ENCODE measurements around the gene C8A.

C8A gene

DNA sequence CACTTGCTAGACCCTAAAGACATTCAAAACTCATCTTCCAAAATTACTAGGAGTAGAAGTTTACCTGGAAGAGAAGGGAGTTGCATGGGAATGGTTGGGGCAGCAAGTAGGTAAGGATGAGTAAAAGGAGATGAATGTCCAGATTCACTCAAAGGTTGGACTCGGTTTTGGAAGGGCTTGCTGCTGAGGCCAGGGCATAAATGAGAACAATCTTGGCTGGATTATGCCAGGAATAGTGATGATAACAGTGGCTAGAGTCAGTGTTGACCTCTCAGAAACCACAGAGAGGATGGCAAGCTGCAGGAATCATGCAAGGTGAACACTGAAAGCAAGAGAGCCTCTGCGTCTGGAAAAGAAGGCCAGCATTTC, 43.4 kb downstream of the C8A start:
- no peak for TF ChIP-seq SIN3A (IDR thresholded peaks at IDR 0.05; ENCODE audit: borderline replicate concordance, insufficient read depth, low read length)
- no peak for TF ChIP-seq FOXP2 (optimal IDR thresholded peaks at IDR 0.05; ENCODE audit: borderline replicate concordance, extremely low read depth, extremely low read length, insufficient read depth)
- no peak for TF ChIP-seq TAF1 (IDR thresholded peaks at IDR 0.05; ENCODE audit: borderline replicate concordance, insufficient read depth, low read length)
- TF ChIP-seq POLR2AphosphoS5 (IDR thresholded peaks at IDR 0.05; ENCODE audit: low read depth, low read length) = no peak
- TF ChIP-seq, protein P1, sequence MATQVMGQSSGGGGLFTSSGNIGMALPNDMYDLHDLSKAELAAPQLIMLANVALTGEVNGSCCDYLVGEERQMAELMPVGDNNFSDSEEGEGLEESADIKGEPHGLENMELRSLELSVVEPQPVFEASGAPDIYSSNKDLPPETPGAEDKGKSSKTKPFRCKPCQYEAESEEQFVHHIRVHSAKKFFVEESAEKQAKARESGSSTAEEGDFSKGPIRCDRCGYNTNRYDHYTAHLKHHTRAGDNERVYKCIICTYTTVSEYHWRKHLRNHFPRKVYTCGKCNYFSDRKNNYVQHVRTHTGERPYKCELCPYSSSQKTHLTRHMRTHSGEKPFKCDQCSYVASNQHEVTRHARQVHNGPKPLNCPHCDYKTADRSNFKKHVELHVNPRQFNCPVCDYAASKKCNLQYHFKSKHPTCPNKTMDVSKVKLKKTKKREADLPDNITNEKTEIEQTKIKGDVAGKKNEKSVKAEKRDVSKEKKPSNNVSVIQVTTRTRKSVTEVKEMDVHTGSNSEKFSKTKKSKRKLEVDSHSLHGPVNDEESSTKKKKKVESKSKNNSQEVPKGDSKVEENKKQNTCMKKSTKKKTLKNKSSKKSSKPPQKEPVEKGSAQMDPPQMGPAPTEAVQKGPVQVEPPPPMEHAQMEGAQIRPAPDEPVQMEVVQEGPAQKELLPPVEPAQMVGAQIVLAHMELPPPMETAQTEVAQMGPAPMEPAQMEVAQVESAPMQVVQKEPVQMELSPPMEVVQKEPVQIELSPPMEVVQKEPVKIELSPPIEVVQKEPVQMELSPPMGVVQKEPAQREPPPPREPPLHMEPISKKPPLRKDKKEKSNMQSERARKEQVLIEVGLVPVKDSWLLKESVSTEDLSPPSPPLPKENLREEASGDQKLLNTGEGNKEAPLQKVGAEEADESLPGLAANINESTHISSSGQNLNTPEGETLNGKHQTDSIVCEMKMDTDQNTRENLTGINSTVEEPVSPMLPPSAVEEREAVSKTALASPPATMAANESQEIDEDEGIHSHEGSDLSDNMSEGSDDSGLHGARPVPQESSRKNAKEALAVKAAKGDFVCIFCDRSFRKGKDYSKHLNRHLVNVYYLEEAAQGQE (IDR thresholded peaks at IDR 0.05; ENCODE audit: insufficient read depth in 1 of 2, low read depth in 2 of 2, low read length in 2 of 2) = no peak

DNA sequence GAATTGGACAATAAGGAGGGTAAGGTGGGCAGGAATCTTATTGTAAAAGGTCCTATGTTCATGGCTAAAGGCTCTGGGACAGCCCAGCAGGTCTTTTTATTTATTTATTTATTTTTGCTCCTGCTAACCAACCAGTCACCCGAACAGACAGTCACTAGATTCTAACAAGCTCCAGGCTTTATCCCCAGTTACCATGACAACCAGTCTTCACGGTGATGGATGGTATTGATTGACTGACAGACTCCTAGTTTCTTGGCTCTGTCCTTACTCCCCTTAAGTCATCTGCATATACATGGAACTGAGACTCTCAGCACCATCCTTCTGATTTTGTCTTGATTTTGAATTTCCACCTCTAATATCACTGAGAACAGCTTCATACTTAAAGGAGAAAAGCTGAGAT, 44.3 kb downstream of the C8A start:
- TF ChIP-seq, protein P1 (IDR thresholded peaks at IDR 0.05; ENCODE audit: insufficient read depth in 1 of 2, low read depth in 2 of 2, low read length in 2 of 2) = no peak
- no peak for TF ChIP-seq FOXP2 (optimal IDR thresholded peaks at IDR 0.05; ENCODE audit: borderline replicate concordance, extremely low read depth, extremely low read length, insufficient read depth)
- no peak for TF ChIP-seq TAF1 (IDR thresholded peaks at IDR 0.05; ENCODE audit: borderline replicate concordance, insufficient read depth, low read length)
- no peak for TF ChIP-seq POLR2AphosphoS5 (IDR thresholded peaks at IDR 0.05; ENCODE audit: low read depth, low read length)
- TF ChIP-seq SIN3A (IDR thresholded peaks at IDR 0.05; ENCODE audit: borderline replicate concordance, insufficient read depth, low read length) = no peak

DNA sequence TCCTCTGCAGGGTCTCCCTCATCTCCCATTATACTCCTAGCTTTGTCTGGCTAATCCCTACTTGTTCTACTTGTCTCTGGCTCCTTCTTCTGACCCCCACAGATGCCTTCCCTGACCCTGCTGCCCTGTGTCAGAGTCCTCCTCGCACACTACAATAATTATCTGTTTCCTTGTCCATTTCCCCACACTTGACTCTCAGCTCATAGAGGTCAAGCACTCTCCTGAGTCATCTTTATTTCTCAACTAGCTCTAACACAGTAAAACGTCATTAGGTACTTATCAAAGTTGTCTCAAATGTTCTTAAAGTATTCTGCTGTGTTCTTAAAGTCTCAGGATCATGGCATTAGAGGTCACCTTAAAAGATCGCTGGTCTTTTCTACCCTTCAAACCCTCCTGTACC, 47.1 kb downstream of the C8A start:
- TF ChIP-seq POLR2AphosphoS5 (IDR thresholded peaks at IDR 0.05; ENCODE audit: low read depth, low read length) = no peak
- no peak for TF ChIP-seq FOXP2 (optimal IDR thresholded peaks at IDR 0.05; ENCODE audit: borderline replicate concordance, extremely low read depth, extremely low read length, insufficient read depth)
- TF ChIP-seq SIN3A (IDR thresholded peaks at IDR 0.05; ENCODE audit: borderline replicate concordance, insufficient read depth, low read length) = no peak
- TF ChIP-seq, protein P1 (IDR thresholded peaks at IDR 0.05; ENCODE audit: insufficient read depth in 1 of 2, low read depth in 2 of 2, low read length in 2 of 2) = no peak
- no peak for TF ChIP-seq TAF1 (IDR thresholded peaks at IDR 0.05; ENCODE audit: borderline replicate concordance, insufficient read depth, low read length)

DNA sequence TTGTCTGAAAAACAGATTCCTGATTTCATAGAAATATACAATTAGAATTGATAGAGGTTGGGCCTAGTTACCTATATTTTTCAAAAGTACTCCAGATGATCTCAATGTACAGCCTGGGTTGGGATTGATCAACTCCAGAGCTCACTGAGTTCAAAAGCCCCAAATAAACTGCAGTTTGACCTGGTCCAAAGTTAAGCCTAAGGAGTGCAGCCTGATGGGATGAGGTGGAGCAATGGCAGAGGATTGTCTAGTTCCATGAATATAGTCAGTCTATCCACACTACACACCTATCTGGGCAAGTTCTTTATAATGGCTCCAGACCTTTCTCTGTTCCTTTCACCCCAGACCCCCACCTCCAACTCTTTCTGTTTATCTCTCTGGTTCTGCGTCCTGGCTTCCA, 49.2 kb downstream of the C8A start:
- TF ChIP-seq POLR2AphosphoS5 (IDR thresholded peaks at IDR 0.05; ENCODE audit: low read depth, low read length) (no peak), TAF1 (IDR thresholded peaks at IDR 0.05; ENCODE audit: borderline replicate concordance, insufficient read depth, low read length) (no peak), SIN3A (IDR thresholded peaks at IDR 0.05; ENCODE audit: borderline replicate concordance, insufficient read depth, low read length) (no peak), FOXP2 (optimal IDR thresholded peaks at IDR 0.05; ENCODE audit: borderline replicate concordance, extremely low read depth, extremely low read length, insufficient read depth) (no peak)
- TF ChIP-seq, protein P1 (IDR thresholded peaks at IDR 0.05; ENCODE audit: insufficient read depth in 1 of 2, low read depth in 2 of 2, low read length in 2 of 2) = no peak

All from PFSK-1 (cell line).